K562 treated with DMSO at 1 percent for 4 hours (cell line): ENCODE measurements around the gene PCDH19. TPM values are rescaled to one million over a fixed set of nuclear protein-coding genes. Genes with fewer than 3 reads are reported as not detected.

Experiments
- total RNA-seq: library from RNA; unstranded; fragments of 300-600 nt; gene quantifications from 2 replicates; pipeline ENCODE4 v1.2.3, GENCODE V29; 2022; ENCODE audit not compliant: insufficient read depth

Gene PCDH19
- not detected in 2 replicates for total RNA-seq

GRCh38 chrX:100409610-100410590, at the start of gene PCDH19:
PCDH19 (minus strand) TSS chrX:100410273; CDS start chrX:100408597, 1,676 bp downstream.

Other genes starting within 250 kb of the PCDH19 start
- not detected in 2 replicates for gene TNMD, start 174.7 kb upstream of the PCDH19 start, total RNA-seq
- gene TSPAN6, start 226.5 kb upstream of the PCDH19 start, total RNA-seq = not detected in 2 replicates
- not detected in 2 replicates for gene SRPX2, start 233.9 kb upstream of the PCDH19 start, total RNA-seq